HCT116 (cell line): ENCODE data around the gene STK40. TPM values are rescaled to one million over a fixed set of nuclear protein-coding genes. Genes with fewer than 3 reads are reported as not detected.

Experiments
- ATAC-seq: fragments of 200-7000 bp; cut with Tn5 transposase; 2 replicates; pipeline ENCODE4 v1.9.1; 2020; ENCODE audit warnings: mild to moderate bottlenecking, moderate library complexity
- BruUV-seq: library from RNA; stranded (reverse); fragments of 400-500 nt; replicated peaks from 2 replicates; lab custom pipeline; 2021; lab: Mats Ljungman, UMichigan
- CTCF ChIA-PET: fragments of 300-600 bp; sonication (Branson Sonifier 250); formaldehyde crosslinking; loops from one replicate; lab custom pipeline; 2021; ENCODE audit warnings: antibody characterized with exemption; lab: Charles Lee
- POLR2A ChIA-PET: fragments of 300-600, 350-600 bp; sonication (Branson Sonifier 250); formaldehyde crosslinking; loops from one replicate; lab custom pipeline; 2021; ENCODE audit warnings: antibody characterized with exemption; lab: Charles Lee
- RAD21 ChIA-PET, 2 experiments: fragments of 300-600 bp; sonication (Branson Sonifier 250); formaldehyde crosslinking; loops; one replicate each; lab custom pipeline; 2023; ENCODE audit warnings: low total read pairs in 2 of 2; ENCODE audit not compliant: uncharacterized antibody in 2 of 2, unreplicated experiment in 2 of 2, low non-redundant PET in 1 of 2; lab: Charles Lee
- DNase-seq: peaks from one replicate; pipeline ENCODE4 v3.0.0-alpha.2; 2010; ENCODE audit warnings: low read depth, low spot score
- H2AFZ ChIP-seq: fragments of 200-600 bp; shearing (Covaris generic), sonication (generic); 2 replicates; pipeline ENCODE4 v1.6.1; 2017; ENCODE audit warnings: low read depth, mixed run types, mixed read lengths, antibody characterized with exemption, low read length; ENCODE audit not compliant: poor library complexity, severe bottlenecking
- H3K27ac ChIP-seq: 2 replicates; pipeline ENCODE4 v1.5.1; 2012; ENCODE audit warnings: low read depth, low read length
- H3K27me3 ChIP-seq: fragments of 200-600 bp; sonication (generic); 2 replicates; pipeline ENCODE4 v1.6.1; 2016; ENCODE audit warnings: mixed run types, low read length, mixed read lengths; ENCODE audit not compliant: insufficient read depth
- H3K36me3 ChIP-seq, 2 experiments: fragments of 200-500 bp in 1 of 2; fragments of 200-600 bp in 1 of 2; sonication (Bioruptor generic) in 1 of 2; sonication (generic) in 1 of 2; 2 replicates each; pipeline versions ENCODE4 v1.5.1 to v1.6.1; 2014 to 2016; ENCODE audit warnings: low read length in 2 of 2, inconsistent platforms in 1 of 2, mixed read lengths in 1 of 2, mixed run types in 1 of 2; ENCODE audit not compliant: insufficient read depth in 2 of 2, control insufficient read depth in 1 of 2
- H3K4me1 ChIP-seq, 2 experiments: fragments of 200-600 bp in 1 of 2; sonication (generic) in 1 of 2; 2 replicates each; pipeline versions ENCODE4 v1.5.1 to v1.6.1; 2012 to 2017; ENCODE audit warnings: low read length in 2 of 2, inconsistent platforms in 1 of 2, mild to moderate bottlenecking in 1 of 2, mixed read lengths in 1 of 2, mixed run types in 1 of 2, moderate library complexity in 1 of 2; ENCODE audit not compliant: insufficient read depth in 2 of 2, control insufficient read depth in 1 of 2
- H3K4me2 ChIP-seq: fragments of 200-600 bp; sonication (generic); 2 replicates; pipeline ENCODE4 v1.6.1; 2017; ENCODE audit warnings: mixed run types, low read length, mixed read lengths
- H3K4me3 ChIP-seq, 2 experiments: fragments of 200-600 bp in 1 of 2; sonication (generic) in 1 of 2; replicated peaks in 1 of 2; 2 replicates each; pipeline ENCODE4 v1.5.1; 2011 to 2016; ENCODE audit warnings: low read length in 2 of 2, control low read depth in 1 of 2, low read depth in 1 of 2, mild to moderate bottlenecking in 1 of 2, mixed read lengths in 1 of 2, mixed run types in 1 of 2
- H3K79me2 ChIP-seq: fragments of 200-600 bp; sonication (generic); 2 replicates; pipeline ENCODE4 v1.6.1; 2017; ENCODE audit warnings: mild to moderate bottlenecking, mixed run types, low read length, moderate library complexity, mixed read lengths; ENCODE audit not compliant: insufficient read depth
- H3K9ac ChIP-seq: fragments of 200-600 bp; sonication (generic); 2 replicates; pipeline ENCODE4 v1.6.1; 2016; ENCODE audit warnings: low read length, mixed read lengths
- H3K9me2 ChIP-seq: fragments of 200-600 bp; sonication (generic), shearing (Covaris generic); 2 replicates; pipeline ENCODE4 v1.6.1; 2017; ENCODE audit warnings: mixed run types, mild to moderate bottlenecking, moderate library complexity; ENCODE audit not compliant: insufficient read depth
- H3K9me3 ChIP-seq, 2 experiments: fragments of 200-500 bp in 1 of 2; fragments of 200-600 bp in 1 of 2; sonication (Bioruptor generic) in 1 of 2; sonication (generic) in 1 of 2; 2 replicates each; pipeline ENCODE4 v1.6.1; 2014 to 2017; ENCODE audit warnings: low read length in 2 of 2, mixed read lengths in 2 of 2, inconsistent platforms in 1 of 2, low read depth in 1 of 2, mild to moderate bottlenecking in 1 of 2, mixed run types in 1 of 2, moderate library complexity in 1 of 2; ENCODE audit not compliant: control insufficient read depth in 1 of 2, insufficient read depth in 1 of 2
- H4K20me1 ChIP-seq: fragments of 200-600 bp; sonication (generic), shearing (Covaris generic); 2 replicates; pipeline ENCODE4 v1.6.1; 2017; ENCODE audit warnings: mixed run types, mild to moderate bottlenecking, moderate library complexity; ENCODE audit not compliant: insufficient read depth
- CBX3 ChIP-seq: IDR thresholded peaks from 2 replicates; pipeline ENCODE4 v1.6.1; 2012; ENCODE audit warnings: low read depth
- ELF1 ChIP-seq: IDR thresholded peaks from 2 replicates; pipeline ENCODE4 v1.6.1; 2012; ENCODE audit warnings: low read depth, borderline replicate concordance
- EZH2 ChIP-seq: fragments of 200-600 bp; sonication (generic); IDR thresholded peaks from 2 replicates; pipeline ENCODE4 v1.6.1; 2017; ENCODE audit warnings: antibody characterized with exemption, mixed run types
- EZH2phosphoT487 ChIP-seq: fragments of 200-600 bp; IDR thresholded peaks from 2 replicates; pipeline ENCODE4 v1.6.1; 2018; ENCODE audit warnings: antibody characterized with exemption, borderline replicate concordance
- POLR2AphosphoS5 ChIP-seq: IDR thresholded peaks from 2 replicates; pipeline ENCODE4 v1.6.1; 2011; ENCODE audit warnings: mild to moderate bottlenecking, low read depth, low read length, moderate library complexity
- YY1 ChIP-seq: IDR thresholded peaks from 2 replicates; pipeline ENCODE4 v1.6.1; 2011; ENCODE audit warnings: low read length, low read depth, moderate library complexity, mild to moderate bottlenecking; ENCODE audit not compliant: insufficient replicate concordance; ENCODE audit errors: extremely low read depth
- intact Hi-C: fragments of 100-400 bp; cut with micrococcal nuclease; formaldehyde crosslinking; loops from 2 replicates; pipeline ENCODE4 v1.10.0; 2022
- total RNA-seq: library from RNA; stranded (reverse); gene quantifications from one replicate; pipeline ENCODE4 v1.2.1, GENCODE V29; 2021; ENCODE audit not compliant: unreplicated experiment
- TF ChIP-seq, protein P1 (sequence below): IDR thresholded peaks from 2 replicates; pipeline ENCODE4 v1.6.1; 2012
- TF ChIP-seq, protein P2 (sequence below), 3 experiments: fragments of 200-600 bp in 1 of 3; sonication (generic) in 1 of 3; IDR thresholded peaks in 2 of 3; conservative IDR thresholded peaks in 1 of 3; 2 replicates each; pipeline ENCODE4 v1.5.1; 2012 to 2017; ENCODE audit warnings: low read depth in 2 of 3, low read length in 2 of 3, antibody characterized with exemption in 1 of 3, borderline replicate concordance in 1 of 3, control low read depth in 1 of 3, mild to moderate bottlenecking in 1 of 3, mixed read lengths in 1 of 3, mixed run types in 1 of 3, moderate library complexity in 1 of 3; ENCODE audit not compliant: insufficient read depth in 1 of 3

The STK40 gene
- total RNA-seq, 1 experiment from 2014 or later: 33.9 TPM

DNA sequence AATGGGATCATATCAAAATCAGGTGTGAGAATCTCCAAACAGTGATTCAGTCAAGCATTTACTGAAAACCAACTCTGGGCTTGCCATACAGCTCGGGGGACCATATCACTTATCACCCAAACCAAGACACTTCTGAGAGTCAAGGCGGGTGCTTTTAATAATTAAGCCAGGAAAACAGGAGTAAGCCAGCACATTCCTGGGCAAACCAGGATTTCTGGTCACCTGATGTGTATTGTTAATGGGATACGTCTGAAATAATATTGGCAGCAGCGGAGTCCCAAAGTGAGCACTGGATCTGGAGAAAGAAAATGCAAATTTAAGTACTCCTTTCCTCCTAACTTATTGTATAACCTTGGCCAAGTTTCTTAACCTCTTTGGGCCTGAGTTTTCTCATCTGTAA, 46.9 kb upstream of the STK40 start:
- POLR2A ChIA-PET: no interaction called here
- Histone ChIP-seq H3K27ac (no peak overlapping the region), H3K4me3 (no peak overlapping the region), H2AFZ (no peak overlapping the region), H3K9ac (no peak overlapping the region), H4K20me1 (no peaks in the 10 kb centered on the region), H3K4me2 (no peak overlapping the region), H3K79me2 (no peaks in the 10 kb centered on the region), H3K9me3 (no peaks in the 10 kb centered on the region), H3K27me3 (no peaks in the 10 kb centered on the region), H3K4me1 (peaks cover 13 to 18% of the 10 kb centered on the region in 2 experiments), H3K36me3 (no peaks in the 10 kb centered on the region), H3K9me2 (no peaks in the 10 kb centered on the region)
- CTCF ChIA-PET: no interaction called here
- BruUV-seq: no TSS peak
- RAD21 ChIA-PET: no interaction called here
- TF ChIP-seq EZH2 (no peak), YY1 (no peak), POLR2AphosphoS5 (no peak), EZH2phosphoT487 (no peak), ELF1 (no peak), CBX3 (no peak)
- TF ChIP-seq, protein P1, sequence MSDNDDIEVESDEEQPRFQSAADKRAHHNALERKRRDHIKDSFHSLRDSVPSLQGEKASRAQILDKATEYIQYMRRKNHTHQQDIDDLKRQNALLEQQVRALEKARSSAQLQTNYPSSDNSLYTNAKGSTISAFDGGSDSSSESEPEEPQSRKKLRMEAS: no peak
- TF ChIP-seq, protein P2, sequence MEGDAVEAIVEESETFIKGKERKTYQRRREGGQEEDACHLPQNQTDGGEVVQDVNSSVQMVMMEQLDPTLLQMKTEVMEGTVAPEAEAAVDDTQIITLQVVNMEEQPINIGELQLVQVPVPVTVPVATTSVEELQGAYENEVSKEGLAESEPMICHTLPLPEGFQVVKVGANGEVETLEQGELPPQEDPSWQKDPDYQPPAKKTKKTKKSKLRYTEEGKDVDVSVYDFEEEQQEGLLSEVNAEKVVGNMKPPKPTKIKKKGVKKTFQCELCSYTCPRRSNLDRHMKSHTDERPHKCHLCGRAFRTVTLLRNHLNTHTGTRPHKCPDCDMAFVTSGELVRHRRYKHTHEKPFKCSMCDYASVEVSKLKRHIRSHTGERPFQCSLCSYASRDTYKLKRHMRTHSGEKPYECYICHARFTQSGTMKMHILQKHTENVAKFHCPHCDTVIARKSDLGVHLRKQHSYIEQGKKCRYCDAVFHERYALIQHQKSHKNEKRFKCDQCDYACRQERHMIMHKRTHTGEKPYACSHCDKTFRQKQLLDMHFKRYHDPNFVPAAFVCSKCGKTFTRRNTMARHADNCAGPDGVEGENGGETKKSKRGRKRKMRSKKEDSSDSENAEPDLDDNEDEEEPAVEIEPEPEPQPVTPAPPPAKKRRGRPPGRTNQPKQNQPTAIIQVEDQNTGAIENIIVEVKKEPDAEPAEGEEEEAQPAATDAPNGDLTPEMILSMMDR (IDR thresholded peaks at IDR 0.05 in 2 of 3, conservative IDR thresholded peaks at IDR 0.05 in 1 of 3; ENCODE audit: borderline replicate concordance in 1 of 3, insufficient read depth in 1 of 3, low read depth in 2 of 3, low read length in 2 of 3): no peak
- no peak for ATAC-seq
- DNase-seq: no peak
- intact Hi-C loops: no loop called here
